Activated naive CD4-positive, alpha-beta T cell treated with anti-CD3 and anti-CD28 coated beads, Interleukin-2, amount 50 U/mL, for 72 hours (primary cell): ENCODE data around the gene CMPK1. TPM values are rescaled to one million over a fixed set of nuclear protein-coding genes. Genes with fewer than 3 reads are reported as not detected.

Source experiments
- total RNA-seq, 2 donors: library from RNA; stranded (reverse); gene quantifications; one replicate each; pipeline ENCODE4 v1.2.3, GENCODE V29; 2022

The CMPK1 gene
- total RNA-seq, 2 donors from 2014 or later: 84.9 to 128 TPM

Other genes with a start within 250 kb of the CMPK1 start
- not detected for gene CYP4A22, start 196.3 kb upstream of the CMPK1 start, total RNA-seq
- not detected for gene PDZK1IP1, start 143.8 kb upstream of the CMPK1 start, total RNA-seq
- gene TAL1, start 101.6 kb upstream of the CMPK1 start, total RNA-seq: under 1 TPM; 0.11 to 0.14 TPM
- gene STIL, start 19.6 kb upstream of the CMPK1 start, total RNA-seq: 10 to 100 TPM; 34.7 to 69.9 TPM
- not detected for gene FOXE3, start 82.5 kb downstream of the CMPK1 start, total RNA-seq
- under 1 TPM; 0.09 to 0.18 TPM for gene FOXD2, start 104.3 kb downstream of the CMPK1 start, total RNA-seq